Suppressor macrophage (primary cell): ENCODE data around the gene ACSM2B.
"Not testable (repeated sequence)": the region's sequence is repeated elsewhere in the genome, so short reads cannot be mapped to it uniquely, and the experiment has no call there.

ENCODE experiments used
- DNase-seq, 4 experiments: peaks; one replicate each; pipeline ENCODE4 v3.0.0-alpha.2; 2020 to 2022
- total RNA-seq, 17 experiments: gene quantifications; one replicate each; lab custom pipeline; 2026; ENCODE audit warnings: mixed read lengths in 6 of 17, inconsistent platforms in 3 of 17; lab: John Stamatoyannopoulos, UW

The ACSM2B gene
- total RNA-seq, result 0 to 3.4 (median 0) reads per million in 17 experiments

- not testable (repeated sequence) for DNase-seq
Measured at GRCh38 chr16:20576145-20576544, at the start of gene ACSM2B. TSS of gene ACSM2B (minus strand) at chr16:20576367. CDS start at chr16:20564845, 11,522 bp downstream.

GRCh38 chr16:20624882-20625807 lies 49.0 kb upstream of the ACSM2B start:
- DNase-seq, result no peak

- DNase-seq, result no peak
Measured at GRCh38 chr16:20624205-20624604, 48.0 kb upstream of the ACSM2B start.

GRCh38 chr16:20622498-20622870 lies 46.3 kb upstream of the ACSM2B start:
- no peak for DNase-seq

- DNase-seq, result no peak
Measured at GRCh38 chr16:20621406-20621805, 45.2 kb upstream of the ACSM2B start.

GRCh38 chr16:20620770-20621169 lies 44.6 kb upstream of the ACSM2B start:
- DNase-seq, result no peak

GRCh38 chr16:20620003-20620402 lies 43.8 kb upstream of the ACSM2B start:
- DNase-seq, result no peak

GRCh38 chr16:20617271-20617670 lies 41.1 kb upstream of the ACSM2B start:
- DNase-seq, result no peak

- no peak for DNase-seq
Measured at GRCh38 chr16:20614186-20615141, 38.3 kb upstream of the ACSM2B start.

GRCh38 chr16:20613481-20614185 lies 37.5 kb upstream of the ACSM2B start:
- no peak for DNase-seq

GRCh38 chr16:20612551-20613480 lies 36.6 kb upstream of the ACSM2B start:
- no peak for DNase-seq

GRCh38 chr16:20611975-20612481 lies 35.9 kb upstream of the ACSM2B start:
- no peak for DNase-seq

GRCh38 chr16:20611350-20611902 lies 35.3 kb upstream of the ACSM2B start:
- DNase-seq, result no peak

GRCh38 chr16:20610892-20611349 lies 34.8 kb upstream of the ACSM2B start:
- no peak for DNase-seq

- DNase-seq, result no peak
Measured at GRCh38 chr16:20610211-20610891, 34.2 kb upstream of the ACSM2B start.

GRCh38 chr16:20602205-20602604 lies 26.0 kb upstream of the ACSM2B start:
- peak; percentile 12 to 59 (median 37) for DNase-seq

GRCh38 chr16:20599475-20599874 lies 23.3 kb upstream of the ACSM2B start:
- not testable (repeated sequence) for DNase-seq

GRCh38 chr16:20598832-20599469 lies 22.8 kb upstream of the ACSM2B start:
- DNase-seq, result no peak

GRCh38 chr16:20595694-20596093 lies 19.5 kb upstream of the ACSM2B start:
- not testable (repeated sequence) for DNase-seq
